GM19025 (cell line): ENCODE measurements around the gene PTTG1IP.
"Not testable (repeated sequence)": the region's sequence is repeated elsewhere in the genome, so short reads cannot be mapped to it uniquely, and the experiment has no call there.

Source experiments
- ATAC-seq: cut with Tn5 transposase; IDR thresholded peaks from one replicate; pipeline ENCODE4 v1.9.1; 2021; ENCODE audit warnings: mild to moderate bottlenecking, low read depth, moderate library complexity; ENCODE audit not compliant: unreplicated experiment

Gene PTTG1IP, protein sequence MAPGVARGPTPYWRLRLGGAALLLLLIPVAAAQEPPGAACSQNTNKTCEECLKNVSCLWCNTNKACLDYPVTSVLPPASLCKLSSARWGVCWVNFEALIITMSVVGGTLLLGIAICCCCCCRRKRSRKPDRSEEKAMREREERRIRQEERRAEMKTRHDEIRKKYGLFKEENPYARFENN

DNA sequence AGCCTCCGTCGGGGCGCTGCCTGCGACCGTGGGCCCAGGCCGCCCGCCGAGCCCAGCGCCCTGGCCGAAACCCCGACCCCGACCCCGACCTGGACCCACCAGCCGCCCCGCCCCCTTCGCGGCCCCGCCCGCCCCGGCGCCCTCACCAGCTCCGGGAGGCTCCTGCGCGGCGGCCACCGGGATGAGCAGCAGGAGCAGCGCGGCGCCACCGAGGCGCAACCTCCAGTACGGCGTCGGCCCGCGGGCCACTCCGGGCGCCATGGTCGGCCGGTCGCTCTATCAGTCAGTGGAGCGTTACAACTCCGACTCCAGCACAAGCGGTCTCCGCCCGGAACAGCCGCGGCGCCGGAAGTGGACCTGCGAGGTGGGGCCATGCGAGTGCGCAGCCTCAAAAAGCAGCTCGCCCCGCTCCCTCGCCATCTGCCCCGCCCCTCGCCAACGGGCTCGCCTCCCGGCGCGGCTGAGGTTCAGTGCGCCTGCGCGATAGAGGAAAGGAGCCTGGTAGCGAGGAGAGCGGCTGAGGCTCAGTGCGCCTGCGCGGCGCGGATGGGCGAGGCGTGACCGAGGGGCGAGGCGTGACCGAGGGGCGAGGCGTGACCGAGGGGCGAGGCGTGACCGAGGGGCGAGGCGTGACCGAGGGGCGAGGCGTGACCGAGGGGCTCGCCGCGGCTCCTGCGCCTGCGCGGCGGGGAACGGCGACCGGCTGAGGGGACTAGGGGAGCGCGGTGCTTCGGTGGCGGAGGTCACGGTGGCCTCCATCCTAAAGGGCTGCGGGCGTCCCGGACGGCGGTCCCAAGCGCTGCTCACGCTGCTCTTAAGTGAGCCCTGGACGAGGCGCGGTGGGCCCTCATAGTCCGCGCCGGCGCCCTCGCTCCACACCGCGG, at the start of gene PTTG1IP:
Gene PTTG1IP (minus strand): TSS at position 335 of the 884 bp plus-strand sequence. CDS start 74 bp downstream, at position 261.
- ATAC-seq = peak; percentile 80

DNA sequence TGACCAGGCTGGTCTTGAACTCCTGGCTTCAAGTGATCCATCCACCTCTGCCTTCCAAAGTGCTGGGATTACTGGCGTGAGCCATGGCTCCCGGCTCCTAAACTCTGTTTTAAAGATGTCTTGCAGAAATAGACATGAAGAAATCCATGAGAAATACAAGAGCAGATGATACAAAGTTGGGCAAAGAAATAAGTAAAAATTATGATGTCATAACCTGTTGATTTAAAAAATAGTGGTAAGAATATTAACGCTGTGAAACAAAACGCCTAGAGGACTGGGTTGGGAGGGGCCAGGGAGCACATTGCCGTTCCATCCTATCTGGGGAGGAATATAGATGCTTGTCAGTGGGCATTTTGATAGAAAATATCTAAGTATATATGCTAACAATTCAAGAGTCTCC, 48.4 kb upstream of the PTTG1IP start:
- ATAC-seq = no peak

DNA sequence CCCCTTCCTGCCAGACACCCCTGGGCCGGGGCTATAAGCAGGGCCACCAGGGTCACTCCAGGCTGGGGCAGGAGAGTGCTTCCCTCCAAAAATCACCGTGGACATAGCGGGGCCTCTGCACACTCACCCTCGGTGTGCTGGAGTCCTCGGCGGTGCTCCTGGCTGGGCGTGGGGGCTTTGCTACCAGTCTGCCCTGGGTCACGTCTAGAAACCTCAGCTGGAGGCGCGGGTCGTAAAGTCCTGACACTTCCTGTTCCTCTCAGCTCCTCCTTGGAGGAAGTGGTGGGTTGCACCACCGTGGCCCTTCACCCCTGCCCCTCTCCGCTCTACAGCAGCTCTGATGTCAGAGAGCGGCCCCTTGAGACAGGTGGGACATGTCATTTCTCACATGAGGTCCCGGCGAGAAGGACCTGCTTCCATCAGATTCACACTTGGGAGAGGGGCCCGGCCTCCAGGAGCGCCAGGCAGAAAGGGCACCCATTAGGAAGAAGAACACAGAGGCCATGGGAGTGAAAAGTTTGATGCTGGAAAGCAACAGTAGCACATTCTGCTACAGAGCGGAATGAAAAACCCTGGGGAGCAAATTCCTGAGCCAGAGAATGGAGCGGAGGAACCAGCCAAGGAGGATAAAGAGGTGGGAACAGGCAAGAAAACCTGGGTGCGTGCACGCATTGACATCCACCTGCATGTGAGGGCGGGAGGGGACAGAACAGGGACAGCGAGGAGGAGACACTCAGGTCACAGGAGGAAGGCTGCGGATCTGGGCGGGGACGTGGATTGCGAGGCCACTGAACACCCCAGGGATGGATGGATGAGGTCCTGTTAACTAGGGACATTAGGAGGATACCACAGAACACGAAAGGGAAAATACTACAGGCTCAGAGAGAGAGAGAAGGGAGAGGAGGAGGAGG, 47.5 kb upstream of the PTTG1IP start, which contains the start of gene ITGB2:
Gene ITGB2 (minus strand): TSS at position 206 of the 911 bp plus-strand sequence. CDS start 10,117 bp downstream, outside the sequence.
- peak; percentile 57 for ATAC-seq

DNA sequence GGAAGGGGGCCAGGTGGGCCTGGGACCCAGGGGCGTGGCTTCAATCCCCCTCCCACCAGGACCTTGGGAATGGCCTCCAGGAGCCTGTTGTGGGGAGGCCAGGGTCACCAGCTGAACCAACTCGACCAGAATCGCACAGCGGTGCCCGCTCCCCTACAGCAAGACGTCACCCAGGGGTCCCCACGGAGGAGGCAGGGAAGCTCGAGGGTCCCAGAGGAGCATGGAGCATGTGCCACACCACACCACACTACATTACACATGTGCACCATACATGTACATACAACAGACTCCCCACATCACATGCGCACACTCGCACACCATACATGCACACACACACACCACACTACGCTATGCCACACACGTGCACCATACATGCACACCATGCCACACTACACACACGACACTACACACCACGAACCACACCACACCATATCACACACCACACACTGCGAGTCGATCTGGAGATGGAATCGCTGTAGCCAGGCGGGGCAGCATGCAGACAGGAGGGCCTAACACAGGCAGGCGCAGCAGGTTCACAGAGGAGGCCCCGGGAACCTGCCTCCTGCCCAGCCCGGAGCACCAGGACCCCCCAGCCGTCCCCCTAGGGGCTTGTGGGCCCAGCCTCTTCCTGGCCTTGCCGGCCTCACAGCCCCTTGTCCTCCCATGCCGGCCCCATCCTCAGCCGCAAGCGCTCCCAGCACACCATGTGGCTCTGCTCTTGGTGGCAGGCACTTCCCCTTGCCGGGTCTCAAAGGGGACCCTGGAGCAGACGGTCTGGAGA, 46.6 kb upstream of the PTTG1IP start:
- no peak for ATAC-seq

DNA sequence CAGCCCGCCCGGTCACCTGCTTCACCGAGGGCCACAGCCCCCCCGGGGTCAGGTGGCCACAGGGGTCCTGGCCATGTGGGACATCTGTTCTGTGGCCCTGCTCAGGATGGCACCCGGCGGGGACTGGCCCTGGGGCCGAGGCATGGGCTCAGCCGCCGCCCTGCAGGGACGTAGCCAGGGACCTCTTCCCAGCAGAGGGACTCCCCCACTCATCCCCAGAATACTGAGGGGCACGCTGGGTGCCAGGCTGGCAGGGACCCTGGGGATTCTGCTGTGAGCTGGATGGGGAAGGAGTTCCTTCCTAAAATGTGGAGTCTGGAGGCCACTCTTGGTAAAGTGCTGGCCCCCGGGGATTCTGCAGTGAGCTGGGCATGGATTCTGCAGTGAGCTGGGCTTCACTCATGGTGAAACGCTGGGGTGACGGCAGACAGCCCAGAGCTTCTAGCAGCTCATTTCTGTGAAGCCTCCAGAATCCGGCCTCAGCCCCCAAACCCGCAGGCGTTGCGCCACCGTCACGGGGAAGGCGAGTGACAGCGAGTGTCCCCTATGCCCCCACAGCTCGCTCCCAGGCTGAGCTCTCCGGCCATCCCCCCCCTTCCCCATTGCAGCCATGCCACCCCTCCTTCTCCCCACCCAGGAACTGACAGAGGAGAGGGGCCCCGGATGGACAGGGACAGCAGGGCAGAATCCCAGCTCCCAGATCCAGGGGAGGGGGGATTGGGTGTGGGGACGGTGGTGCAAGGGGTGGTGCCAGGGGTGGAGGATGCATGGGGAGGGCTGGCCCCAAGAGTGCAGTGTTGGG, 45.8 kb upstream of the PTTG1IP start:
- ATAC-seq = no peak

DNA sequence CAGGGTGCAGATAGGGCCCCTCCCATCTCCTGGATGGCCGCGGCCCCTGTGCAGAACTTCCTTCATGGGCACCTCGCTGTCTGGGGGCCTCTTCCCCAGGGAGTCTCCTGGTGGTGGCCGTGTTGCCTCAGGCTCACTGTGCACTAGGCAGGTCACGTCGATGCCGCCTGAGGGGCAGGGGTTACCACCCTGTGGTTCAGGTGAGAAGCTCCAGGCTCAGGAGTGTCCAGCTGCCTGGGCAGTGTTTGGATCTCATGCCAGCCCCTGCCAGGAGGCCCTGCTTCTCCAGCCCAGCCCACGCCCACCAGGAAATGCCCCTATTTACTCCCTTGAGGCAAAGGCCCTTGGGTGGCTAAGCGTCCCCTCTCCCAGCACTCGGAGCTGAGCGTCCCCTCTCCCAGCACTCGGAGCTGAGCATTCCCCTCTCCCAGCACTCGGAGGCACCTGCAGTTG, 45.1 kb upstream of the PTTG1IP start:
- no peak for ATAC-seq

DNA sequence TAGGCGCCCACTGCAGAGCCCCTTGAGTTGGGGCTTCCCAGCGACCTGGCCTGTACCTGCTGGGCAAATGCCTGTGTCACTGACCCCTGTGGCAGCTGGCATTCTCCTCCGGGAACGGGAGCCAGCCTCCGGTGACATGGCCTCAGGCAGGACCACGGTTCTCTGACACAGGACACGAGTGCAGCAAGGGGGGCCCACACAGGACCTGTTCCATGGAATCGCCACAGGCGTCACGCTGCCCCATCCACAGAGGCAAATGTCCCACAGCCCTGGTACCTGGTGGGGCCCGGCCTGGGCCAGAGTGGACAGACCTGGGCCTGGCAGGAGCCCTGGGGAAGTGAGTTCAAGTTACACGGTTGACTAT, 44.6 kb upstream of the PTTG1IP start:
- ATAC-seq = no peak

DNA sequence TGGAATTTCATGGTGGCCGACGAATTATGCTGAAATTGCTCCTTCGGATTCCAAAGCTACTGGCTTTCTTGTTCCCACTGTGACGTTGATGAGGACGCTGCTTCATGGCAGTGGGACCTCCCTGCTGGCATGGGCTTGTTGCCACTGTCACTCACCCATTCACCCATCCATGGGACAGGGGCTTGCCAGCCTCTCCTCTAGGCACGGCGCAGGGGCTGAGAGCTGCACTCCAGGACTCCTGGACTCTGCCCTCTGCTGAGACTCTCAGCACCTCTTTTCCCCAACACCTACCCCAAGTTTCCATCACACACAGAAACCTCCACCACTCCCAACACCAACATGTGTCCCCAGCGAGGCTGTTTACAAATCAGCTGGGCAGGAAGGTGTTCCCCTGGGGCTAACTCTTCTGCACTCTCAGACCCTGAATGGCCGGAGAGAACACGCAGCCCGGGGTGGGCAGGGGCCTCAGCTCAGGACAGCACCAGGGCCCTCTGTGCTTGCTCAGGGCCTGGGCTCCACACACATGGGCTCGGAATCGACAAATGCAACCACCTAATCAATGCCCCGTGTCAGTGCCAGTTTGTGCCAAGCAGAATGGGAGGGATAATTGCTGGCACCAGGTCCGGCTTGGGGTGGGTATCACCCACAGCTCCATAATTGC, 44.1 kb upstream of the PTTG1IP start:
- ATAC-seq = no peak

DNA sequence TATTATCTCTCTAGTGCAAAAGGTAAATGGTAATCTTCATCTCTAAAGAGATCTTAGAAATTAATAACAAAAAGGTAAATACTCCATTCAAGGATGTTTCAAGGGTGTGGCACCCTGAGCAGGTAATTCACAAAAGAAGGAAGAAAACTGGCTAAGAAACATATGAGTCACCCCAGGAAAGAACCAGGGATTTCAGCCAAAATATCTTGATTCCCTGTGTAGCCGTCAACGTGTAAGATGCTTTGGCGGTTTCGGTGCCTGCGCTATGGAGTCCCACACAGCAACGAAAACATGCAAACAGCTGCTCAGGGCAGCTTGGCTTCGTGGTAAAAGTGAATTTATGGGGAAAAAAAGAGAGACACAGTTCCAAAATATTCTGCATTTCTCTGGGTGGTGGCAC, 43.5 kb upstream of the PTTG1IP start:
- ATAC-seq = no peak

DNA sequence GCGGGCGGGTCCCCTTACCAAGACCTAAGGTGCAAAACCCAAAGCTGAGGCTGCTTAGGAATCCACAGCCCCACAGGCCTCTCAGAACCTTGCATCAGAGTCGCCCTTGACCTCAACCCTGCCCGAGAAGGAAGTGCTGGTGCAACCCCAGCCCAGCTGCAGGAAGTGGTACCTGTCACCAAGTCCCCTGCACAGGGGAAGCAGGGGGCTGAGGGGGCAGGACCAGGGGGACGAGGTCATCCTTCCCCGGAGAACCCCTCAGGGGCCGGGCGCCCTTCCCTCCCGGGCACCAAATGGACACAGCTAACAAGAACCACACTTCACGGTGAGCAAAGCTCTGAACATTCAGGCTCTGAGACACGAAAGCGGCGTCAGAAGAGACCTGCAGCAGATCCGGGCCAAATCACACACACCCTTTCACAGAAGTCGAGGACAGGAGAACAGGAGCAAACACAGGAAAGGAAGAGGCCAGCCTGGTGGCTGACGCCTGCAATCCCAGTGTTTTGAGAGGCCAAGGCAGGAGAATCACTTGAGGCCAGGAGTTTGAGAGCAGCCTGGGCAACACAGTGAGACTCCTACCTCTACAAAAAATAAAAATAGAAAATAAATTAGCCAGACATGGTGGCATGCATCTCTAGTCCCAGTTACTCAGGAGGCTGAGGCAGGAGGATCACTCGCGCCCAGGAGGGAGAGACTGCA, 40.8 kb upstream of the PTTG1IP start:
- no peak for ATAC-seq

DNA sequence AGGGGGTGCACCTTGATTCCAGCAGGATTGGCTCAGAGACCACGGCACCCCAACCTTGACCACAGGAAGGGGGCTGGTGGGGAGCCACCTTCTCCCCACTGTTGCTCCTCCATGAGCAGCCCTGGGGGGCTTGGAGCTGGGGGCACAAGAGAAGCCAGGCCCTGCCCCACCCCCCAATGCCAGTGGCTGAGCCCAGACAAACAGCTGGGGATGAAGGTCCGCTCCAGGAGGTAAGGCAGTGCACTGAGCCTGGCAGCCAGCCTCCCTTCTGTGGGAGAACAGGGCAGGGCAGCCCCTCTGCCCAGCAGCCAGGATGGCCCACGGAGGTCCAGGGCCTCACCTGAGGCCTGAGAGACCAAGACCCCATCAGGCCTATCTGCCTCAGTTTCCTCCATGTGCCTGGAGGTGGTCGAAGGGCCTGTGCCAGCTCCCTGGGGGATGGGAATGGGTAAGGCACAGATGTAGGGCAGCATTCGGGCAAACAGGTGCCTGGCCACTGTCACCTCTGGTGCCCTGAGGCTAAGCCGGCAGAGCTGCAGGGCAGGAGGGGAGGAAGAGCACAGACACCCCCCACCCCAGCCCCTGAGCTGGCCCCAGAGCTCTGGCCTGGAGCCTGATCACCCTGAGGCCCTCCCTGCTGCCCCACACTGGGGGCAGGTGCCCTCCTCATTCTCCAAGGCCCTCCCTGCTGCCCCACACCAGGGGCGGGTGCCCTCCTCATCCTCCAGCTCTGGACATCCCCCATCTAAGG, 40.1 kb upstream of the PTTG1IP start:
- no peak for ATAC-seq

DNA sequence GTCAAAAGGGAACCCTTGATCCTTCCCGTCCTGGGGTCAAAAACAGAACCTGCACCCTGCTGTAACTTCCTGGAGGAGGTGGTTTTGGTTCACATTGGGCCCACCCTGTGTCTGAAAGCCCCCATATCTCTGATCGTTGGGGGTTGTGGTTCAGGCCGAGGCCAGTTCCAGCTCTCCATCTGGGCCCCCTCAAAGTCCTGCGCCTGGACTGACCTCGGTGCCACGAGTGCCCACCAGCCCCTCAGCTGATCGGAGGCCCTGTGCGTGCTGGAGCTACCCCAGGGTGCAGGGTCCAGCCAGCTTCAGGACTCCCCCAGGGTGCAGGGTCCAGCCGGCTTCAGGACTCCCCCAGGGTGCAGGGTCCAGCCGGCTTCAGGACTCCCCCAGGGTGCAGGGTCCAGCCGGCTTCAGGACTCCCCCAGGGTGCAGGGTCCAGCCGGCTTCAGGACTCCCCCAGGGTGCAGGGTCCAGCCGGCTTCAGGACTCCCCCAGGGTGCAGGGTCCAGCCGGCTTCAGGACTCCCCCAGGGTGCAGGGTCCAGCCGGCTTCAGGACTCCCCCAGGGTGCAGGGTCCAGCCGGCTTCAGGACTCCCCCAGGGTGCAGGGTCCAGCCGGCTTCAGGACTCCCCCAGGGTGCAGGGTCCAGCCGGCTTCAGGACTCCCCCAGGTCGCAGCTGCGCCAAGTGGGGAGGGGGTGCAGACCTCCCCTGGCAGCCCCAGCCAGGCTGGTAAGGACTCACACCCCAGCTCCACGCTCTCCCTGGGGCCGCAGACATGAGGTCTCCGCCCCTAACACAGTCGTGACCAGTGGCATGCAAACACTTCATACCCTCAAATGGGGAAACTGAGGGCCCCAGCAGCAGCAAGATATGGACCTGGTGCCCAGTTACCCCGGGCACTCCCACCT, 39.3 kb upstream of the PTTG1IP start:
- ATAC-seq = not testable (repeated sequence)

DNA sequence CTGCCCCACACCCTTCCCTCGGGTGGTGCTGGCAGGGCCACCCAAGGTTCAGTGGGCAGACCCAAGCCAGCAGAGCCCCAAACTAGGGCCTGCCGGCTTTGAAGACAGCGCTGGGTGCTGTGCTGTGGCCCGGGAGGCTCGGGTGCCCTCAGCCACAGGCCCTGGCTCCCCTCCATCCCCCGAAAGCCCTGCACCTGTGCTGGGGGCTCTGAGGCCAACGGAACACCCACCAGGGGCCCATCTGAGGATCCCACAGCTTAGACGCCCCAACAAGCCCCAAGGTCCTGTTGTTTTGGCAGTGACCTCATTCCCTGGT, 38.6 kb upstream of the PTTG1IP start:
- ATAC-seq = no peak

DNA sequence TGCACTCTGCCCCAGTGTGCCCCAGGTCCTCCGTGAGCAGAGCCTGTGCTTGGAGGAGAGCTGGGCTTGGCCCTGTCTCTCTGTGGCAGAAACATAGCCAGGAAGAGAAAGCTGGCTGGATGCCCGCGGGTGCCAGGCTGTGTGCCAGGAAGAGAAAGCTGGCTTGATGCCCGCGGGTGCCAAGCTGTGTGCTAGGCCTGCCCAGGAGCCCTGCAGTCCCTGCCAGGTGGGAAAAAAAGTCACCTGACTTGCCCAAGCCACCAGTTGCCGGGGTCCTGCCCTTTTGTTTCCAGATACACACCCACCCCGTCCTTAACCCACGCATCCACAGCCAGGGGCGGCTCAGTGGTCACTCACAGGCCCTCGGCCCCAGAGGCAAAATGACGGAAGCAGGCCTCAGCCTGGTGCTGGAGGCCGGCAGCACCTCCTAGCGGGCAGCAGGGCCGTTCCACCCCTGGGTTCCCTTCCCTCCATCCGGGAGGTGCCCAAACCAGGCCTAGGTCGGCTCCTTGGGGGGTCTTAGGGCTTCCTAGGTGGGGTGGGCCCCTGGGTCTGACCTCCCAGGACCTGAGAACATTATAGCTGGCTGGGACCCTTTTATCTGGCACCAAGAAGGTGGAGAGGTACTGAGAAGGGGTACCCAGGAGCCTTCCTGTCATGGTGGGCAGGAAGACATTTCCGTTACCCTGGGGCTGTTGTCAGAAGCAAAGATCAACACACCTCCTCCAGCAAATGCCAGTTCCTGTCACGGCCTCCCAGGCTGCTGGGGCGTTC, 38.1 kb upstream of the PTTG1IP start:
- ATAC-seq = no peak

DNA sequence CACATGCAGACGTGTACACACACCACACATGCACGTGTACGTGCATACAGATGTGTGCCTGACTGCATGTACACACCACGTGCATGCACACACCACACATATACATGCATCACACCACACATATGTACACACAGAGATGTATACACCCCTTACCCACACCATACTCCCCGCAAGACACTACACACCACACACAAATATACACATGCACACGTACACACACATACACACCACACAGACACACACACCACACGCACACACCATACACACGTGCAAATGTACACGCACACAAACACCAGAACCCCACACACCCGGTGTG, 37.5 kb upstream of the PTTG1IP start:
- ATAC-seq = no peak
